Effector memory CD4-positive, alpha-beta T cell (primary cell): Measurements from ENCODE around the gene HPN.
"Not testable (repeated sequence)": the region's sequence is repeated elsewhere in the genome, so short reads cannot be mapped to it uniquely, and the experiment has no call there.

Experiments
- DNase-seq, 3 donors: peaks; one replicate each; pipeline ENCODE4 v3.0.0-alpha.2; 2020
- H3K27ac ChIP-seq: 2 replicates; pipeline ENCODE4 v1.7.0; 2013; ENCODE audit warnings: mild to moderate bottlenecking, low read length, moderate library complexity; ENCODE audit not compliant: insufficient read depth, poor library complexity, severe bottlenecking
- H3K27me3 ChIP-seq: replicated peaks from 2 replicates; pipeline ENCODE4 v1.7.0; 2013; ENCODE audit warnings: mild to moderate bottlenecking, low read length; ENCODE audit not compliant: insufficient read depth, control insufficient read depth, poor library complexity, severe bottlenecking
- H3K36me3 ChIP-seq: 2 replicates; pipeline ENCODE4 v1.7.0; 2013; ENCODE audit warnings: mild to moderate bottlenecking, low read length, moderate library complexity; ENCODE audit not compliant: control insufficient read depth, insufficient read depth
- H3K4me1 ChIP-seq: 2 replicates; pipeline ENCODE4 v1.7.0; 2013; ENCODE audit warnings: low read length, mild to moderate bottlenecking; ENCODE audit not compliant: control insufficient read depth, insufficient read depth, poor library complexity, severe bottlenecking
- H3K4me3 ChIP-seq: 2 replicates; pipeline ENCODE4 v1.7.0; 2013; ENCODE audit warnings: low read length, low read depth, mild to moderate bottlenecking; ENCODE audit not compliant: insufficient read depth, poor library complexity, severe bottlenecking
- H3K9me3 ChIP-seq: 2 replicates; pipeline ENCODE4 v1.7.0; 2013; ENCODE audit warnings: mild to moderate bottlenecking, low read length, moderate library complexity; ENCODE audit not compliant: control insufficient read depth

The HPN gene

GRCh38 chr19:35008891-35009341 lies 32.6 kb upstream of the HPN start:
- H3K27me3 ChIP-seq, result no peaks in the 10 kb centered on the region
- H3K27ac ChIP-seq, result no peak overlapping the region
- DNase-seq, result no peak
- H3K4me3 ChIP-seq, result no peak overlapping the region
- peaks cover 42% of the 10 kb centered on the region for H3K4me1 ChIP-seq
- no peaks in the 10 kb centered on the region for H3K9me3 ChIP-seq
- peaks cover 40% of the 10 kb centered on the region for H3K36me3 ChIP-seq

DNA sequence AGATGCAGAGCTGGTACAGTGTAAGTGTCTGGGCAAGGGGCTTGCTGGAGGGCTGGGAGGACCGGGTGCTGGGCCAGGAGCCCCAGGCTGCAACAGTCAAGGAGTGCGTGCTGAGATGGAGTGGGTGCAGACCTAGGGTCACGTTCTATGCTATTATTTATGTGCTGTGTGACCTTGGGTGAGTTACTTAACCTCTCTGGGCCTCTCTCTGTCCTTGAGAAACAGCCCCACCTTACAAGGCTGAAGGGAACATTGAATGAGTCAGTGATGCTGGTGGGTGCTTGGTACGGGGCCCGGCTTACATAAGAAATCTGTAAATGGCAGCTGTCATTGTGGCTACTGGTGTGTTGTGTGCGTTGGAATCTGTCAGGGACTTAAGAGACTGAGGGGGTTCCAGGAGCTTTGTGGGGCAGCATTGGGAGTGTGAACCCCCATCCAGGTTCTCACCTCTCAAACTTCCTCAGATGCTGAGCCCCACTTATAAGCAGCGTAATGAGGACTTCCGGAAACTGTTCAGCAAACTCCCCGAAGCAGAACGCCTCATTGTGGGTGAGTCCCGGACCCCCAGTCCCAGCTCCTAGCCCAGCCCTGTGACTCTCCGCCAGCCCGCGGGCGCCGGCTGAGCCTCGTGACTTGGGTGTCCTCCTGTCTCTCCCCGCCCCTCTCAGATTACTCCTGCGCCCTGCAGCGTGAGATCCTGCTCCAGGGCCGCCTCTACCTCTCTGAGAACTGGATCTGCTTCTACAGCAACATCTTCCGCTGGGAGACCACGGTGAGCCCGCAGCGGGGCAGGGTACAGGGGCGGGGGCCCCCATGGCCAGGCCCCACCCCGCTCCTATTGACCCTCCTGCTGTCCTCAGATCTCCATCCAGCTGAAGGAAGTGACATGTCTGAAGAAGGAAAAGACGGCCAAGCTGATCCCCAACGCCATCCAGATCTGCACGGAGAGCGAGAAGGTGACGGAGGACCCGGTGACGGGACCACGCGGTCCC lies 31.8 kb upstream of the HPN start:
- Histone ChIP-seq H3K9me3 (no peaks in the 10 kb centered on the region), H3K27me3 (no peaks in the 10 kb centered on the region), H3K4me1 (peaks cover 42% of the 10 kb centered on the region), H3K4me3 (no peak overlapping the region), H3K36me3 (peaks cover 40% of the 10 kb centered on the region), H3K27ac (no peak overlapping the region)
- DNase-seq, result no peak

DNA sequence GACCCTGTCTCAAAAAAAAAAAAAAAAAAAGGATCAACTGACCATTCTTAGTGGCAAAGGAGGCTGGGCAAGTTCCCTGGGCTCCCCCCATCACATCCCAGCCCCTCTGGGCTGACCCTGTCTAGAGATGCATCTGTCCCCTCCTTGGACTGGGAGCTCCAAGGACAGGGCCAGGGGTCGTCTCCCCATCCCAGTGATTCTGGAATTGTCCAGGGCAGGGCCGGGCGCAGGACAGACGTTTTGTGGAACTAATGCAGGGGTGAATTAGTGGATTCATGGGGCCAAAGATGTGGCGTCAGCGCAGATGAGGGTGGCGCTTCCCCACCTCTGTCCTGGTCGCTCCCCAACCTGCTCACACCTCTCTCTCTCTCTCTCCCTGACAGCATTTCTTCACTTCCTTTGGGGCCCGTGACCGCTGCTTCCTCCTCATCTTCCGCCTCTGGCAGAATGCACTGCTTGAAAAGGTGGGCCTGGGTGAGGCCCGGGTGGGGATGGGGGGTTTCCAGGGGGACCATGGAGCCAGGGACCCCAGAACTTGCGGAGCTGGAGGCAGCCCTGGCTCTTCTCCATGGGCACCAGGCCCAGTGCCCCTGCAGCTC lies 30.3 kb upstream of the HPN start:
- Histone ChIP-seq H3K4me3 (no peak overlapping the region), H3K27me3 (no peaks in the 10 kb centered on the region), H3K4me1 (peaks cover 55% of the 10 kb centered on the region), H3K9me3 (no peaks in the 10 kb centered on the region), H3K27ac (peak overlapping the region; percentile 39), H3K36me3 (peaks cover 43% of the 10 kb centered on the region)
- peak in 1 of 3 donors; percentile 25 for DNase-seq

GRCh38 chr19:35011737-35012682 lies 29.5 kb upstream of the HPN start:
- Histone ChIP-seq H3K4me1 (peaks cover 55% of the 10 kb centered on the region), H3K36me3 (peaks cover 44% of the 10 kb centered on the region)

DNA sequence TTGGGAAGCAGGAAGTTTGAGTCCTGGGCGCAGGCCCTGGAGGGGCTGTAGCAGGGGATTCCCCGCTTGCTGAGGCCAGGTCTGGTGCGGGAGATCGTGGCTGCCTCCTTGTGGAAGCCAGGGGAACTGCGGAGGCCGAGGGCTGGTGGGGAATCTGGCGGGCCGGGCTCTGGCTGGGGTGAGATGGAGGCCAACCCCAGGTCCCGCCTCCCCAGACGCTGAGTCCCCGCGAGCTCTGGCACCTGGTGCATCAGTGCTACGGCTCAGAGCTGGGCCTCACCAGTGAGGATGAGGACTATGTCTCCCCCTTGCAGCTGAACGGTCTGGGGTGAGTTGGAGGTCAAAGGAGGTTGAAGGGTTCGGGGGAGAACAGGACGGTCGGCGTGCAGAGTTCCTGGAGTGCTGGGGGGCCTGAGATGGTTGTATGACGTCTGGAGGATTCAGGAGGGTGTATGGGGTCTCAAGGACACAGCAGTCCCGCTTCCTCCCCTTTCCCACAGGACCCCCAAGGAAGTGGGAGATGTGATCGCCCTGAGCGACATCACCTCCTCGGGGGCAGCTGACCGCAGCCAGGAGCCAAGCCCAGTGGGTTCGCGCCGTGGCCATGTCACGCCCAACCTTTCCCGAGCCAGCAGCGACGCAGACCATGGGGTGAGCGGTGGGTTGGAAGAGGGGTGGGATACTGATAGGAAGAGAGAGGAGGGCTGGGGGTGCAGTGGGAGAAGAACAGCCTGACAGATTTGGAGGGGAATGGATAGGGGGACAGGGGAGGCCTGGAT lies 28.3 kb upstream of the HPN start:
- peaks cover 55% of the 10 kb centered on the region for H3K4me1 ChIP-seq
- no peaks in the 10 kb centered on the region for H3K27me3 ChIP-seq
- H3K9me3 ChIP-seq, result no peaks in the 10 kb centered on the region
- peak overlapping the region; percentile 66 for H3K27ac ChIP-seq
- H3K4me3 ChIP-seq, result peak overlapping the region; percentile 24
- DNase-seq, result peak; percentile 73 to 75 (median 73)
- peaks cover 56% of the 10 kb centered on the region for H3K36me3 ChIP-seq

More at GRCh38 chr19:35011737-35012682, 29.5 kb upstream of the HPN start:
- Histone ChIP-seq H3K27ac (peak overlapping the region; percentile 66), H3K4me3 (no peak overlapping the region), H3K9me3 (no peaks in the 10 kb centered on the region), H3K27me3 (no peaks in the 10 kb centered on the region)
- no peak for DNase-seq

DNA sequence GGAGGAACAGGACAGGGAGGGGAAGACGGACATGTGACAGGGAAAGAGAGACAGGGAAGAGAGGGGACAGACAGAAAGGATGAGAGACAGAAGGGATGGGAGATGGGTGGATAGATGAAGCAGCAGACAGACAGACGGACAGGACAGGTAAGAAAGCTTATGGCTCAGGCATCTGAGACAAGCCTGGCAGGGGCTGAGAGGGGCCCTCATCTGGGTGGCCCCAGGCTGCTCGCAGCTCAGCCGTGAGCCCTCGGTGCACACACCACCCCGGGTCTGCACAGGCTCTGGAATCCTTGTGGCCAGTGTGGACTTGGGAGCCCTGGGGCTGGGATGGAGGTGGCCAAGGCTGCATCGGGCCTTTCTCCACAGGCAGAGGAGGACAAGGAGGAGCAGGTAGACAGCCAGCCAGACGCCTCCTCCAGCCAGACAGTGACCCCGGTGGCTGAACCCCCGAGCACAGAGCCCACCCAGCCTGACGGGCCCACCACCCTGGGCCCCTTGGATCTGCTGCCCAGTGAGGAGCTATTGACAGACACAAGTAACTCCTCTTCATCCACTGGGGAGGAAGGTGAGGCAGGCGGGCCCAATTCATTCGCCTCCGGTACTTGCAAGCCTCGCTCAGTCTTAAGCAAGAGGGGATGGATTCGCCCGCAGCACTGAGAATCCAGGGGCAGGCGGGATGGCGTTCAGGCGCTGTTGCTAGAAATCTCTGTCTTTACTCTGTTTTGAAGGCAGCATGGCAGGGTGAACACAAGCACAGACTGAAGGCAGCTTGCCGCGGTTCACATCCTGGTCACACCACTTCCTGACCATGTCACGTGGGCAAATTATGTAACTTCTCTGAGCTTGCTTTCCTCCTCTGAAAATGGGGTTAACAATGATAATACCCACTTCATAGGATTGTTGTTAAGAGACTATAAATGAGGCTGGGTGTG lies 27.4 kb upstream of the HPN start:
- Histone ChIP-seq H3K27me3 (no peaks in the 10 kb centered on the region), H3K36me3 (peaks cover 61% of the 10 kb centered on the region), H3K4me3 (peak overlapping the region; percentile 24), H3K9me3 (no peaks in the 10 kb centered on the region), H3K4me1 (peaks cover 55% of the 10 kb centered on the region), H3K27ac (peak overlapping the region; percentile 66)
- peak; percentile 63 to 70 (median 68) for DNase-seq

DNA sequence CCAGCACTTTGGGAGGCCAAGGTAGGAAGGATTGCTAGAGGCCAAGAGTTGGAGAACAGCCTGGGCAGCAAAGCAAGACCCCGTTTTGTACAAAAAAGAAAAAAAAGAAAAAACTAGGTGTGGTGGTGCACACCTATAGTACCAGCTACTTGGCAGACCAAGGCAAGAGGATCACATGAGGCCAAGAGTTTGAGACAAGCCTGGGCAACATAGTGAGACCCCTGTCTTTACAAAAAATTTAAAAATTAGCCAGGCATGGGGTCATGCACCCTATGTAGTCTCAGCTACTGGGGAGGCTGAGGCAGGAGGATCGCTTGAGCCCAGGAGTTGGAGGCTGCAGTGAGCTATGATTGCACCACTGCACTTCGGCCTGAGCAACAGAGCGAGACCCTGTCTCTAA lies 26.7 kb upstream of the HPN start:
- H3K4me3 ChIP-seq, result peak overlapping the region; percentile 24
- H3K36me3 ChIP-seq, result peaks cover 61% of the 10 kb centered on the region
- peak overlapping the region; percentile 66 for H3K27ac ChIP-seq
- H3K27me3 ChIP-seq, H3K9me3 ChIP-seq, DNase-seq: not testable (repeated sequence)
- peaks cover 55% of the 10 kb centered on the region for H3K4me1 ChIP-seq

DNA sequence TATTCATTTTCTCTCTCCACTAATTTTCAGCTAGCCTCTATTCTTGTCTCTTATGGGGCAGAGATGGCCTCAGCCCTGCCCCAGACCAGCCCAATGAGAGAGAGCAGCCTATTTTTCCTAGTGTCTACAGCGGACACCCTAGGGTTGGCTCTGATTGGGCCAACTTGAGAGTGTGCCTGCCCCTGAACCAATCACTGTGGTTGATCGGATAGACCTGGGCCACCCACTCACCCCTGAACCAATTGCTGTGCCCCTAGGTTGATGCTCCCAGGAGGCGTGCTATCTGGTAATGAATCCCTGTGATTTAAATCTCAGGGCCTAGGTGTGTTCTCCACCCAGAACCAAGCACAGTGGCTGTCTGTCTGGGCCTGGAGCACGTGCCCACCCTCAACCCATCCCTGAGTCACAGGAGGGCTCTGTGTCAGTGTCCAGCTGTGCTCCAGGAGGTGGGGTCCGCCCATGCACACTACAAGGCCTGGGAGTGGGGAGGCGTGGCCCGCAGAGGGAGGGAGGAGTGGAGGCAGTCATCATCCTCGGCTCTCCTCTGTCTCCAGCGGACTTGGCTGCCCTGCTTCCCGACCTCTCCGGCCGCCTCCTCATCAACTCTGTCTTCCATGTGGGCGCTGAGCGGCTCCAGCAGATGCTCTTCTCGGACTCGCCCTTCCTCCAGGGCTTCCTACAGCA lies 26.1 kb upstream of the HPN start:
- DNase-seq, result no peak
- Histone ChIP-seq H3K36me3 (peaks cover 60% of the 10 kb centered on the region), H3K27me3 (no peaks in the 10 kb centered on the region), H3K9me3 (no peaks in the 10 kb centered on the region), H3K4me1 (peaks cover 55% of the 10 kb centered on the region), H3K4me3 (no peak overlapping the region), H3K27ac (peak overlapping the region; percentile 66)
